ENCODE data around the gene RIC8B.

The RIC8B gene

DNA sequence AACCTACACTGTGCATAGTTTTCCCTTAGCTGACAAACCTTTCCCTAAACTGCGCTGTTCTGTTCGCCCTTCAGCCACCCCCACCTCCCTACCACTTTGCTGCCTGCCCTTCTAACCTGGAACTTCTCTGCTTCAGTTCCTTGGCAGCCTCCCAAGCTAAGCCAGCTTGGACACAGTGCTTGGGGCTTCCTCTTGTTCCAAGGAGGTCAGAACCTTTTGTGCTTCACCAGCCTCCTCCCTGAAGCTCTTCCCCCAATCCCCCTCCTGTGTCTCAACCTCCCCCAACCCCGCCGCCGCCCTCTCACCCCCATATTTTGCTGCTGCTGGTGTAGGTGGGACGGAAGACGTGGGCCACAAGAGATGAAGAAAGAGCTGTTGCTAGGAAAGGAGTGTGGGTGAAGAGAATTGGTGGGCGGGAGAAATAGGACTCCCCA is 8.1 kb upstream of the RIC8B start:
- DNase-seq (ENCODE audit: extremely low read depth, low read depth), result no peak
- H3K4me3 ChIP-seq (replicated peaks; ENCODE audit: low read depth, low read length), result no peak overlapping the region
- TF ChIP-seq, protein P1, sequence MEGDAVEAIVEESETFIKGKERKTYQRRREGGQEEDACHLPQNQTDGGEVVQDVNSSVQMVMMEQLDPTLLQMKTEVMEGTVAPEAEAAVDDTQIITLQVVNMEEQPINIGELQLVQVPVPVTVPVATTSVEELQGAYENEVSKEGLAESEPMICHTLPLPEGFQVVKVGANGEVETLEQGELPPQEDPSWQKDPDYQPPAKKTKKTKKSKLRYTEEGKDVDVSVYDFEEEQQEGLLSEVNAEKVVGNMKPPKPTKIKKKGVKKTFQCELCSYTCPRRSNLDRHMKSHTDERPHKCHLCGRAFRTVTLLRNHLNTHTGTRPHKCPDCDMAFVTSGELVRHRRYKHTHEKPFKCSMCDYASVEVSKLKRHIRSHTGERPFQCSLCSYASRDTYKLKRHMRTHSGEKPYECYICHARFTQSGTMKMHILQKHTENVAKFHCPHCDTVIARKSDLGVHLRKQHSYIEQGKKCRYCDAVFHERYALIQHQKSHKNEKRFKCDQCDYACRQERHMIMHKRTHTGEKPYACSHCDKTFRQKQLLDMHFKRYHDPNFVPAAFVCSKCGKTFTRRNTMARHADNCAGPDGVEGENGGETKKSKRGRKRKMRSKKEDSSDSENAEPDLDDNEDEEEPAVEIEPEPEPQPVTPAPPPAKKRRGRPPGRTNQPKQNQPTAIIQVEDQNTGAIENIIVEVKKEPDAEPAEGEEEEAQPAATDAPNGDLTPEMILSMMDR (IDR thresholded peaks at IDR 0.05; ENCODE audit: low read depth, low read length, missing control alignments), result no peak

DNA sequence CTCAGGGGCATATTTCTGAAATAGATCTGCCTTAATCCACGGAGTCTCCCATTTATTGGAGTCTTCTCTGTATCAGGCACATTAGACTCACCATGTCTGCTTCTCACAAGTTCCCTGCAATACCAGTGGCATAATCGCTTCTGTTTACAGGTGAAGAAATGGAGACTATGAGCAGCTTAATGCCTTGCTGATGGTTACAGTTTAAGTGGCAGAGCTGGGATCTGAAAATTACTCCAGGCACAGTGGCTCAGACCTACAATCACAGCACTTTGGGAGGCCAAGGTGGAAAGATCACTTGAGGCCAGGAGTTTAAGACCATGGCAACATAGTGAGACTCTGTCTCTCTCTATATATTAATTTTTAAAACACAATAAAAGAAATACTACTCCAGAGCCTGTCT is 7.3 kb upstream of the RIC8B start:
- TF ChIP-seq, protein P1 (IDR thresholded peaks at IDR 0.05; ENCODE audit: low read depth, low read length, missing control alignments), result no peak
- DNase-seq (ENCODE audit: extremely low read depth, low read depth), result no peak
- H3K4me3 ChIP-seq (replicated peaks; ENCODE audit: low read depth, low read length), result no peak overlapping the region

DNA sequence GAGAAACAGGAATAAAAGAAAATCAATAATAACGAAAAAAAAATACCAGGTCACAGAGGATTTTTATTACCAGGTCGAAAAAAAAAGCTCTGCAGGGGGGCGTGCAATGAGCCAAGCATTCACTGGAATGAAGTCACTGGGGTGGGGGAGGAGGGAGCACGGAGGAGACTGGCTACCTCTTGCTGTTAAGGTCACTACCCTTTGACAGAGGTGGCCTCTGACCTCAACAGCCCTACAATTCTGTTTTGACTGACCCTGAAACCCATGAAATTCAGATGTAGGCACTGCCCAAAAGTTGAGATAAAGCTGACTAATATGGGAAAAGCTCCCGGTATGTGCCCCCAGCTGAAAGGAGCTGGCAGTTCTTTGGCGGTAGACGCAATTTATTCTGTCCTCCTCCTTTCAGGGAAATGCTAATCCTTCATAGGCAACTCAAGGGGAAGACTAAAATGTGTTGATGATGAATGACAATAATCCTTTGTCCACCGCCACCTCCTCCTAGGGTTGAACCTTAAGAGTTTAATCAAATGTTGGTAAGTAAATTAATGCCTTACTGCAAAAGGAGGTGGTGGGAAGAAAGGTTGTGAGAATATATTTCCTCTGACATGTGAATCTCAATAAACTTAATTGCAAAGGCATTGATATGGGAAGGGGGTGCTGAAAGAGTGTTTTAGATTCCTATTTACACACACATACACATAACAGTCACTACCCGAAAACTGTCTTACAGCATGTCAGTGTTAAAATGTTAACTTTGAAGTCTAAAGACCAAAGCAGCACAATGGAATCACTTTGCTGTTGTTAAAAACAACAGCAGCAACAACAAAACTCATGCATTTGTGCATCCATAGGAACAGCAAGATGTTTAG is 6.3 kb upstream of the RIC8B start:
- TF ChIP-seq, protein P1 (IDR thresholded peaks at IDR 0.05; ENCODE audit: low read depth, low read length, missing control alignments), result no peak
- no peak overlapping the region for H3K4me3 ChIP-seq (replicated peaks; ENCODE audit: low read depth, low read length)
- DNase-seq (ENCODE audit: extremely low read depth, low read depth), result no peak

DNA sequence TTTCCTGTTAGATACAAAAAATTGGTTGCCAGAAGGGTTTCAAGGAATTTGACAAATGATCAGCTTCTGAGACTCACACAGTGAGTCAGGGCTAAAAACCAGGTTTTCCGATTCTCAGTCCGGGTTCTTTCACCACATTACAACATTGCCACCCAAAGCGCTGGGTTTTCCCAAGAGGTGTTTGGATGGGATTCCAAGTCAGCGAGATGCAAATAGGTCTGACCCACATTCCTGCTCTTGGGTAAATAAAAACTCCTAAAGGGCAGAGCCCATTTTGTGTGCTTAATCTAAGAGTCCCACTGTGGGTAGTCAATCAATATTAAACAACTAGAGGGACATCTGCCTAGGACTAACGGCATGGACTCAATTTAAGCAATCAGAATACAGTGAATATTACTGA is 5.4 kb upstream of the RIC8B start:
- H3K4me3 ChIP-seq (replicated peaks; ENCODE audit: low read depth, low read length), result no peak overlapping the region
- DNase-seq (ENCODE audit: extremely low read depth, low read depth), result no peak
- TF ChIP-seq, protein P1 (IDR thresholded peaks at IDR 0.05; ENCODE audit: low read depth, low read length, missing control alignments), result no peak

- no peak overlapping the region for H3K4me3 ChIP-seq (replicated peaks; ENCODE audit: low read depth, low read length)
- TF ChIP-seq, protein P1 (IDR thresholded peaks at IDR 0.05; ENCODE audit: low read depth, low read length, missing control alignments), result no peak
- no peak for DNase-seq (ENCODE audit: extremely low read depth, low read depth)
These were observed 4.9 kb upstream of the RIC8B start for GRCh38 chr12:106769546-106769945.

DNA sequence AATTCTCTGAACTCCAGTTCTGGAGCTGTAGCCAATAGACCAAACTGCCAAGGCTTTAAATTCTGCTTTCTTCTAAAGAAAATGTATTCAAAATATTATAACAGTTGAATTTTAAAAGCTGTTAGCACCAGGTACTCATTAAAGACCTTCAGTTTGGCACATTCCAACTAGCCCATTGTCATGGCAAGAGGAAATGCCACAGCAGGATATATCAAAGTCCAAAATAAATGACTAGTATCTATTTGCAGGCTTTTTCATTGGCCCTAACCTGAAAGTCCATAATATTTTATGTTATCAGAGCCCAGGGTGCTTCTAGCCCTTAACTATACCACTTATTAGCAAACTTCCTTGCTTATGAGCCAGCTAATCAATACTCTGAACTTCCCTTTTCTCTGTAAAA is 3.1 kb upstream of the RIC8B start:
- DNase-seq (ENCODE audit: extremely low read depth, low read depth), result no peak
- TF ChIP-seq, protein P1 (IDR thresholded peaks at IDR 0.05; ENCODE audit: low read depth, low read length, missing control alignments), result no peak
- no peak overlapping the region for H3K4me3 ChIP-seq (replicated peaks; ENCODE audit: low read depth, low read length)

Measured in HFF-Myc (cell line).